Breast epithelium (tissue), 3 donors: Measurements from ENCODE around the gene ANAPC4.

Experiments
- POLR2A ChIP-seq: fragments of 450-650 bp; IDR thresholded peaks from one replicate; pipeline ENCODE4 v1.6.1; 2016; ENCODE audit warnings: antibody characterized with exemption, mild to moderate bottlenecking, moderate library complexity
- POLR2AphosphoS5 ChIP-seq, 3 donors: sonication (generic); formaldehyde crosslinking; IDR thresholded peaks; one replicate each; pipeline ENCODE4 v1.6.1; 2017; ENCODE audit warnings: antibody characterized with exemption in 3 of 3
- TF ChIP-seq, protein P1 (sequence below), 3 donors: fragments of 450-650 bp; IDR thresholded peaks; one replicate each; pipeline ENCODE4 v1.5.1; 2016 to 2017; ENCODE audit warnings: antibody characterized with exemption in 3 of 3, mild to moderate bottlenecking in 3 of 3, moderate library complexity in 3 of 3

- TF ChIP-seq, protein P1, sequence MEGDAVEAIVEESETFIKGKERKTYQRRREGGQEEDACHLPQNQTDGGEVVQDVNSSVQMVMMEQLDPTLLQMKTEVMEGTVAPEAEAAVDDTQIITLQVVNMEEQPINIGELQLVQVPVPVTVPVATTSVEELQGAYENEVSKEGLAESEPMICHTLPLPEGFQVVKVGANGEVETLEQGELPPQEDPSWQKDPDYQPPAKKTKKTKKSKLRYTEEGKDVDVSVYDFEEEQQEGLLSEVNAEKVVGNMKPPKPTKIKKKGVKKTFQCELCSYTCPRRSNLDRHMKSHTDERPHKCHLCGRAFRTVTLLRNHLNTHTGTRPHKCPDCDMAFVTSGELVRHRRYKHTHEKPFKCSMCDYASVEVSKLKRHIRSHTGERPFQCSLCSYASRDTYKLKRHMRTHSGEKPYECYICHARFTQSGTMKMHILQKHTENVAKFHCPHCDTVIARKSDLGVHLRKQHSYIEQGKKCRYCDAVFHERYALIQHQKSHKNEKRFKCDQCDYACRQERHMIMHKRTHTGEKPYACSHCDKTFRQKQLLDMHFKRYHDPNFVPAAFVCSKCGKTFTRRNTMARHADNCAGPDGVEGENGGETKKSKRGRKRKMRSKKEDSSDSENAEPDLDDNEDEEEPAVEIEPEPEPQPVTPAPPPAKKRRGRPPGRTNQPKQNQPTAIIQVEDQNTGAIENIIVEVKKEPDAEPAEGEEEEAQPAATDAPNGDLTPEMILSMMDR (IDR thresholded peaks at IDR 0.05), result no peak
- no peak for TF ChIP-seq POLR2A
- TF ChIP-seq POLR2AphosphoS5 (IDR thresholded peaks at IDR 0.05), result no peak
These were observed 30.1 kb upstream of the ANAPC4 start for GRCh38 chr4:25346913-25347312.
